Fibroblast of lung (primary cell): Measurements from ENCODE around the gene CFAP70. TPM values are rescaled to one million over a fixed set of nuclear protein-coding genes. Genes with fewer than 3 reads are reported as not detected.

ENCODE experiments used
- DNase-seq, 2 donors: peaks; one replicate each; pipeline versions ENCODE4 v3.0.0 to v3.0.0-alpha.2; 2010; ENCODE audit warnings: low read depth in 2 of 2
- H2AFZ ChIP-seq: 2 replicates; pipeline ENCODE4 v1.5.1; 2012; ENCODE audit warnings: low read length, control low read depth, inconsistent platforms
- H3K27ac ChIP-seq: 2 replicates; pipeline ENCODE4 v1.5.1; 2011; ENCODE audit warnings: low read length, control low read depth; ENCODE audit not compliant: insufficient read depth
- H3K27me3 ChIP-seq: 2 replicates; pipeline ENCODE4 v1.5.1; 2011; ENCODE audit warnings: mild to moderate bottlenecking, low read length; ENCODE audit not compliant: control insufficient read depth, insufficient read depth
- H3K36me3 ChIP-seq: 2 replicates; pipeline ENCODE4 v1.5.1; 2011; ENCODE audit warnings: low read length; ENCODE audit not compliant: control insufficient read depth, insufficient read depth
- H3K4me1 ChIP-seq: 2 replicates; pipeline ENCODE4 v1.5.1; 2011; ENCODE audit warnings: low read length; ENCODE audit not compliant: control insufficient read depth, insufficient read depth; ENCODE audit errors: extremely low read depth
- H3K4me2 ChIP-seq: 2 replicates; pipeline ENCODE4 v1.5.1; 2011; ENCODE audit warnings: low read length, control low read depth; ENCODE audit not compliant: insufficient read depth; ENCODE audit errors: extremely low read depth
- H3K4me3 ChIP-seq, 4 experiments: fragments of 200-600 bp in 1 of 4; sonication (generic) in 1 of 4; replicated peaks in 1 of 4; 2 replicates each; pipeline ENCODE4 v1.5.1; 2011 to 2016; ENCODE audit warnings: low read length in 4 of 4, low read depth in 3 of 4, mild to moderate bottlenecking in 3 of 4, control low read depth in 2 of 4, inconsistent platforms in 1 of 4, mixed read lengths in 1 of 4; ENCODE audit not compliant: insufficient read depth in 1 of 4; ENCODE audit errors: control extremely low read depth in 1 of 4
- H3K79me2 ChIP-seq: 2 replicates; pipeline ENCODE4 v1.5.1; 2012; ENCODE audit warnings: mild to moderate bottlenecking, low read length, inconsistent platforms; ENCODE audit not compliant: control insufficient read depth, insufficient read depth
- H3K9ac ChIP-seq: 2 replicates; pipeline ENCODE4 v1.5.1; 2011; ENCODE audit warnings: mild to moderate bottlenecking, low read length, control low read depth; ENCODE audit not compliant: insufficient read depth
- H3K9me3 ChIP-seq: 2 replicates; pipeline ENCODE4 v1.5.1; 2012; ENCODE audit warnings: low read depth, low read length; ENCODE audit not compliant: control insufficient read depth, insufficient read depth
- H4K20me1 ChIP-seq: 2 replicates; pipeline ENCODE4 v1.5.1; 2011; ENCODE audit warnings: low read length; ENCODE audit not compliant: control insufficient read depth, insufficient read depth; ENCODE audit errors: extremely low read depth
- CTCF ChIP-seq, 2 donors: IDR thresholded peaks in 1 of 2; conservative IDR thresholded peaks in 1 of 2; 1 replicate in 1 of 2; 2 replicates in 1 of 2; pipeline ENCODE4 v1.5.1; 2011 to 2012; ENCODE audit warnings: low read length in 2 of 2, control low read depth in 1 of 2, inconsistent platforms in 1 of 2, low read depth in 1 of 2, mild to moderate bottlenecking in 1 of 2
- EZH2 ChIP-seq: IDR thresholded peaks from 2 replicates; pipeline ENCODE4 v1.5.1; 2012; ENCODE audit warnings: low read length, control low read depth, mild to moderate bottlenecking; ENCODE audit errors: missing control alignments
- polyA plus RNA-seq, 2 donors: library from polyadenylated mRNA; depleted of rRNA in 1 of 2; stranded (reverse) in 1 of 2; unstranded in 1 of 2; fragments of >200 nt; gene quantifications; 2 replicates each; pipeline ENCODE4 v1.2.1, GENCODE V29; 2011 to 2012; ENCODE audit warnings: missing spikeins in 1 of 2
- total RNA-seq: library from RNA; depleted of rRNA; stranded (reverse); fragments of >200 nt; gene quantifications from 2 replicates; pipeline ENCODE4 v1.2.1, GENCODE V29; 2014

Gene CFAP70
- total and polyA plus RNA-seq, 2 donors (not counting 1 experiment from before 2014, with no cell fraction given) = 0.19 to 1.3 TPM

GRCh38 chr10:73388228-73388627 is 29.6 kb upstream of the CFAP70 start:
- H3K36me3 ChIP-seq = peaks cover 6% of the 10 kb centered on the region
- no peak overlapping the region for H2AFZ ChIP-seq
- H3K27ac ChIP-seq = no peak overlapping the region
- no peaks in the 10 kb centered on the region for H3K79me2 ChIP-seq
- H3K4me1 ChIP-seq = no peaks in the 10 kb centered on the region
- H3K4me3 ChIP-seq = no peak overlapping the region
- H3K27me3 ChIP-seq = no peaks in the 10 kb centered on the region
- no peak overlapping the region for H3K4me2 ChIP-seq
- no peak overlapping the region for H3K9ac ChIP-seq
- DNase-seq = no peak
- no peaks in the 10 kb centered on the region for H3K9me3 ChIP-seq
- H4K20me1 ChIP-seq = no peaks in the 10 kb centered on the region
- no peak for TF ChIP-seq CTCF (conservative IDR thresholded peaks at IDR 0.05 in 1 of 2, IDR thresholded peaks at IDR 0.05 in 1 of 2; ENCODE audit: low read depth in 1 of 2, low read length in 2 of 2)
- TF ChIP-seq EZH2 = no peak

GRCh38 chr10:73386583-73386982 is 27.9 kb upstream of the CFAP70 start:
- Histone ChIP-seq H3K79me2 (no peaks in the 10 kb centered on the region), H3K4me2 (no peak overlapping the region), H3K27me3 (no peaks in the 10 kb centered on the region), H3K4me1 (no peaks in the 10 kb centered on the region), H3K9ac (no peak overlapping the region), H3K27ac (no peak overlapping the region), H4K20me1 (no peaks in the 10 kb centered on the region), H3K36me3 (peaks cover 6% of the 10 kb centered on the region), H2AFZ (no peak overlapping the region), H3K4me3 (no peak overlapping the region), H3K9me3 (no peaks in the 10 kb centered on the region)
- TF ChIP-seq CTCF (conservative IDR thresholded peaks at IDR 0.05 in 1 of 2, IDR thresholded peaks at IDR 0.05 in 1 of 2; ENCODE audit: low read depth in 1 of 2, low read length in 2 of 2) (no peak), EZH2 (no peak)
- DNase-seq = no peak

- TF ChIP-seq EZH2 = no peak
- TF ChIP-seq CTCF (conservative IDR thresholded peaks at IDR 0.05 in 1 of 2, IDR thresholded peaks at IDR 0.05 in 1 of 2; ENCODE audit: low read depth in 1 of 2, low read length in 2 of 2) = no peak
- Histone ChIP-seq H3K9me3 (no peaks in the 10 kb centered on the region), H3K36me3 (peaks cover 2% of the 10 kb centered on the region)
These were observed 20.5 kb upstream of the CFAP70 start for GRCh38 chr10:73379064-73379748.

More at GRCh38 chr10:73379064-73379748, 20.5 kb upstream of the CFAP70 start:
- Histone ChIP-seq H3K79me2 (no peaks in the 10 kb centered on the region), H3K27me3 (no peaks in the 10 kb centered on the region), H3K9ac (no peak overlapping the region), H3K27ac (no peak overlapping the region), H2AFZ (no peak overlapping the region), H4K20me1 (no peaks in the 10 kb centered on the region), H3K4me2 (no peak overlapping the region), H3K4me3 (no peak overlapping the region), H3K4me1 (no peaks in the 10 kb centered on the region)
- no peak for DNase-seq
